ENCODE measurements around the gene TIMP4. TPM values are rescaled to one million over a fixed set of nuclear protein-coding genes. Genes with fewer than 3 reads are reported as not detected.

The TIMP4 gene
- total and polyA plus RNA-seq, 2 donors (not counting 1 experiment from before 2014, with no cell fraction given) = not detected

DNA sequence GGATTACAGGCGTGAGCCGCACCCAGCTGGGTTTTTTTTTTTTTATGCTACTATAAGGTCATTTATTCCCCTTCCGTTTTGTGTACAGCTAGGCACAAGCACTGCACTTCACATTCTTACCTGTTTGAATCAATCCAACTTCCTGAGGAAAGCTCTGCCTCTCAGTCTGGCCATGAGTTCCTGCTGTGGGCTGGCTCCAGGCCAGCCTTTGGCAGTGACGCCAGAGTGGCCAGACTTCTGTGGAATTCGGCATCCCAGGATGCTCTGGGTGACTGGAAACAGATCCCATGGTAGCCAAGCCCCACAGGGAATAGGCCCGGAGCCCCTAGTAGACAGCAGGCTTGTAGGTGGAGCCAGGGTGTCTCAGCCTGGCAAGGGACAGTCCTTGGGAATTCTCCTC is 21.5 kb upstream of the TIMP4 start:
- H3K27me3 ChIP-seq (replicated peaks in 1 of 4; ENCODE audit: control extremely low read depth in 1 of 4, control insufficient read depth in 3 of 4, insufficient read depth in 4 of 4, low read length in 3 of 4) = peaks cover 0 to under 1% (median 0%) of the 10 kb centered on the region in 4 experiments
- no peaks in the 10 kb centered on the region for H3K4me1 ChIP-seq (ENCODE audit: control insufficient read depth in 2 of 2, insufficient read depth in 2 of 2, low read length in 2 of 2)
- intact Hi-C loops (cut with micrococcal nuclease) = no loop called here
- no peaks in the 10 kb centered on the region for H3K79me2 ChIP-seq (ENCODE audit: control insufficient read depth, insufficient read depth, low read length)
- H3K27ac ChIP-seq (ENCODE audit: low read length in 2 of 2) = no peak overlapping the region
- ChIA-PET POLR2A (no interaction called here), CTCF (no interaction called here)
- TF ChIP-seq EZH2 (IDR thresholded peaks at IDR 0.05; ENCODE audit: borderline replicate concordance, insufficient read depth, low read depth, low read length, poor library complexity, severe bottlenecking) = no peak
- TF ChIP-seq, protein P1, sequence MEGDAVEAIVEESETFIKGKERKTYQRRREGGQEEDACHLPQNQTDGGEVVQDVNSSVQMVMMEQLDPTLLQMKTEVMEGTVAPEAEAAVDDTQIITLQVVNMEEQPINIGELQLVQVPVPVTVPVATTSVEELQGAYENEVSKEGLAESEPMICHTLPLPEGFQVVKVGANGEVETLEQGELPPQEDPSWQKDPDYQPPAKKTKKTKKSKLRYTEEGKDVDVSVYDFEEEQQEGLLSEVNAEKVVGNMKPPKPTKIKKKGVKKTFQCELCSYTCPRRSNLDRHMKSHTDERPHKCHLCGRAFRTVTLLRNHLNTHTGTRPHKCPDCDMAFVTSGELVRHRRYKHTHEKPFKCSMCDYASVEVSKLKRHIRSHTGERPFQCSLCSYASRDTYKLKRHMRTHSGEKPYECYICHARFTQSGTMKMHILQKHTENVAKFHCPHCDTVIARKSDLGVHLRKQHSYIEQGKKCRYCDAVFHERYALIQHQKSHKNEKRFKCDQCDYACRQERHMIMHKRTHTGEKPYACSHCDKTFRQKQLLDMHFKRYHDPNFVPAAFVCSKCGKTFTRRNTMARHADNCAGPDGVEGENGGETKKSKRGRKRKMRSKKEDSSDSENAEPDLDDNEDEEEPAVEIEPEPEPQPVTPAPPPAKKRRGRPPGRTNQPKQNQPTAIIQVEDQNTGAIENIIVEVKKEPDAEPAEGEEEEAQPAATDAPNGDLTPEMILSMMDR (IDR thresholded peaks at IDR 0.05) = no peak
- no peak overlapping the region for H3K9ac ChIP-seq (ENCODE audit: low read length)
- H3K4me3 Mint-ChIP-seq = no peak overlapping the region
- no peak overlapping the region for H3K27ac Mint-ChIP-seq
- H3K9me3 ChIP-seq (ENCODE audit: control extremely low read depth in 1 of 3, control insufficient read depth in 2 of 3, insufficient read depth in 1 of 3, low read length in 2 of 3) = no peaks in the 10 kb centered on the region
- H2AFZ ChIP-seq (ENCODE audit: insufficient read depth, low read depth, low read length, poor library complexity, severe bottlenecking) = no peak overlapping the region
- H3K9me3 Mint-ChIP-seq (ENCODE audit: insufficient read depth) = no peaks in the 10 kb centered on the region
- DNase-seq (no peak), ATAC-seq (ENCODE audit: low read depth) (no peak)
- no peaks in the 10 kb centered on the region for H3K4me1 Mint-ChIP-seq
- 78% methylated on average over 5 of the region's 6 CpGs for WGBS (ENCODE audit: insufficient coverage)
- peaks cover 6% of the 10 kb centered on the region for H3K27me3 Mint-ChIP-seq
- H3K36me3 ChIP-seq (replicated peaks in 1 of 2; ENCODE audit: control extremely low read depth in 1 of 2, control insufficient read depth in 1 of 2, extremely low read depth in 1 of 2, insufficient read depth in 2 of 2, low read length in 1 of 2) = no peaks in the 10 kb centered on the region
- H3K4me2 ChIP-seq (replicated peaks; ENCODE audit: low read depth, low read length, poor library complexity, severe bottlenecking) = no peak overlapping the region
- no peak overlapping the region for H3K4me3 ChIP-seq (ENCODE audit: control extremely low read depth in 1 of 5, extremely low read depth in 1 of 5, insufficient read depth in 1 of 5, low read depth in 2 of 5, low read length in 4 of 5)
- H4K20me1 ChIP-seq (ENCODE audit: control insufficient read depth, insufficient read depth, low read length, poor library complexity, severe bottlenecking) = no peaks in the 10 kb centered on the region

DNA sequence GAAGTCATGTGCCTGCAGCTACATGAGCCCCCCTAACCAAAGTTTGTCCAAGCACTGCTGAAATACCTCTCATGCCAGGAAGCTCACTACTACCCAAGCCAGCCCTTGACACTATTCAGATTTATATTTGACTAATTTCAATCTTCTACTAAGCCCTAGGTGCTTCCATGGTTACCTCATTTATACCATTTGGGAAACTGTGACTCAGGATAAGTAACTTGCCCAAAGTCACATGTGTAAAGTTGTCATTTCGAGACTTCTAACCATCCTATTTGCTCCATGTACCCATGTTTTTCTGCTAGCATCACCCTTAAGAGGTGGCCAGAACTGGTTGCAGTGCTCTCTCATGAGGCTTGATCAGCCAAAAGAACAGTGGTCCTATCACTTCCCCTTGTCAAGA is 20.7 kb upstream of the TIMP4 start:
- no peak overlapping the region for H3K4me2 ChIP-seq (replicated peaks; ENCODE audit: low read depth, low read length, poor library complexity, severe bottlenecking)
- CTCF ChIA-PET = interaction anchor here (0.7 kb wide), 1 partner anchor 19 kb away, joined by 4 read pairs; no protein-coding TSS in a partner anchor
- no peak overlapping the region for H3K9ac ChIP-seq (ENCODE audit: low read length)
- no peaks in the 10 kb centered on the region for H3K4me1 ChIP-seq (ENCODE audit: control insufficient read depth in 2 of 2, insufficient read depth in 2 of 2, low read length in 2 of 2)
- peaks cover 0 to 2% (median 0%) of the 10 kb centered on the region in 4 experiments for H3K27me3 ChIP-seq (replicated peaks in 1 of 4; ENCODE audit: control extremely low read depth in 1 of 4, control insufficient read depth in 3 of 4, insufficient read depth in 4 of 4, low read length in 3 of 4)
- no peaks in the 10 kb centered on the region for H3K9me3 ChIP-seq (ENCODE audit: control extremely low read depth in 1 of 3, control insufficient read depth in 2 of 3, insufficient read depth in 1 of 3, low read length in 2 of 3)
- no peak overlapping the region for H3K27ac ChIP-seq (ENCODE audit: low read length in 2 of 2)
- no peaks in the 10 kb centered on the region for H3K4me1 Mint-ChIP-seq
- WGBS (ENCODE audit: insufficient coverage) = 100% methylated on average over 1 of the region's 1 CpG
- H2AFZ ChIP-seq (ENCODE audit: insufficient read depth, low read depth, low read length, poor library complexity, severe bottlenecking) = no peak overlapping the region
- no peak for DNase-seq
- H3K27ac Mint-ChIP-seq = no peak overlapping the region
- no peaks in the 10 kb centered on the region for H3K9me3 Mint-ChIP-seq (ENCODE audit: insufficient read depth)
- POLR2A ChIA-PET = no interaction called here
- peaks cover 6% of the 10 kb centered on the region for H3K27me3 Mint-ChIP-seq
- no peak for TF ChIP-seq EZH2 (IDR thresholded peaks at IDR 0.05; ENCODE audit: borderline replicate concordance, insufficient read depth, low read depth, low read length, poor library complexity, severe bottlenecking)
- TF ChIP-seq, protein P1 (IDR thresholded peaks at IDR 0.05) = no peak
- no peak overlapping the region for H3K4me3 ChIP-seq (ENCODE audit: control extremely low read depth in 1 of 5, extremely low read depth in 1 of 5, insufficient read depth in 1 of 5, low read depth in 2 of 5, low read length in 4 of 5)
- H3K79me2 ChIP-seq (ENCODE audit: control insufficient read depth, insufficient read depth, low read length) = no peaks in the 10 kb centered on the region
- H3K4me3 Mint-ChIP-seq = no peak overlapping the region
- intact Hi-C loops (cut with micrococcal nuclease) = no loop called here
- no peaks in the 10 kb centered on the region for H4K20me1 ChIP-seq (ENCODE audit: control insufficient read depth, insufficient read depth, low read length, poor library complexity, severe bottlenecking)
- no peaks in the 10 kb centered on the region for H3K36me3 ChIP-seq (replicated peaks in 1 of 2; ENCODE audit: control extremely low read depth in 1 of 2, control insufficient read depth in 1 of 2, extremely low read depth in 1 of 2, insufficient read depth in 2 of 2, low read length in 1 of 2)
- ATAC-seq (ENCODE audit: low read depth) = no peak
